ENCODE data around the gene TRAPPC3L.

The TRAPPC3L gene

GRCh38 chr6:116572162-116572561 lies 26.7 kb upstream of the TRAPPC3L start:
- TF ChIP-seq POLR2AphosphoS5 (IDR thresholded peaks at IDR 0.05; ENCODE audit: borderline replicate concordance, low read depth, low read length), result no peak
- no peak for TF ChIP-seq EZH2 (IDR thresholded peaks at IDR 0.05)
- TF ChIP-seq FOXP2 (optimal IDR thresholded peaks at IDR 0.05; ENCODE audit: control extremely low read depth, extremely low read length, insufficient read depth), result no peak
- H3K9ac ChIP-seq (ENCODE audit: insufficient read length), result peak overlapping the region; percentile 94
- peaks cover 31% of the 10 kb centered on the region for H3K36me3 ChIP-seq (ENCODE audit: insufficient read depth, low read length)
- no peak overlapping the region for H3K27ac ChIP-seq
- no peaks in the 10 kb centered on the region for H3K9me3 ChIP-seq (ENCODE audit: low read depth, low read length)
- peak overlapping the region; percentile 84 for H3K4me3 ChIP-seq
- DNase-seq (ENCODE audit: low read depth, low spot score), result no peak

DNA sequence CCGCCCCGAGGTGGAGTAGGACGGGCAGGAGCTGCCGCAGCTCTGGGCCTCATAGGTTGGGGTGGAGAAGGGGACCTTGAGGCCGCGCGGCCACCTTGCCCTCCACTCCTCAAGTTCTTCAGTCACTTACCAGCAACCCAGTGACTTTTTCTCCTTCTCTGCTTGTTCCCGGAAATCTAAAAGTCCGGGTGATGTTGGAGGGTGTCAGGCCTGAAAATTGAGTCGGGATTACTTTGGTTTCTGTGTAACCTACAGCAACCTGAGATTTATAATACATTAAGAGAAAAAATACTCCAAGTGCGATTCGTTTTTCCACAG lies 26.2 kb upstream of the TRAPPC3L start:
- peak overlapping the region; percentile 63 for H3K27ac ChIP-seq
- peak overlapping the region; percentile 84 for H3K4me3 ChIP-seq
- peaks cover 26% of the 10 kb centered on the region for H3K36me3 ChIP-seq (ENCODE audit: insufficient read depth, low read length)
- TF ChIP-seq POLR2AphosphoS5 (IDR thresholded peaks at IDR 0.05; ENCODE audit: borderline replicate concordance, low read depth, low read length) (no peak), FOXP2 (optimal IDR thresholded peaks at IDR 0.05; ENCODE audit: control extremely low read depth, extremely low read length, insufficient read depth) (no peak), EZH2 (IDR thresholded peaks at IDR 0.05) (no peak)
- no peak for DNase-seq (ENCODE audit: low read depth, low spot score)
- H3K9me3 ChIP-seq (ENCODE audit: low read depth, low read length), result no peaks in the 10 kb centered on the region
- peak overlapping the region; percentile 94 for H3K9ac ChIP-seq (ENCODE audit: insufficient read length)

- peak; percentile 38 for TF ChIP-seq FOXP2 (optimal IDR thresholded peaks at IDR 0.05; ENCODE audit: control extremely low read depth, extremely low read length, insufficient read depth)
- peak; percentile 98 for TF ChIP-seq POLR2AphosphoS5 (IDR thresholded peaks at IDR 0.05; ENCODE audit: borderline replicate concordance, low read depth, low read length)
- no peak for TF ChIP-seq EZH2 (IDR thresholded peaks at IDR 0.05)
- peak; percentile 92 for DNase-seq (ENCODE audit: low read depth, low spot score)
- Histone ChIP-seq H3K9ac (ENCODE audit: insufficient read length) (peak within 1 kb of the TSS; percentile 94), H3K27ac (peak within 1 kb of the TSS; percentile 63), H3K9me3 (ENCODE audit: low read depth, low read length) (no peaks in the 10 kb centered on the region), H3K4me3 (peak within 1 kb of the TSS; percentile 84), H3K36me3 (ENCODE audit: insufficient read depth, low read length) (peaks cover 21% of the 10 kb centered on the region)
Observed at GRCh38 chr6:116570856-116571682, 25.6 kb upstream of the TRAPPC3L start, which contains the start of gene RWDD1. Gene RWDD1, plus strand, starts transcription at chr6:116571504. Its CDS starts 79 bp downstream, at chr6:116571583.

DNA sequence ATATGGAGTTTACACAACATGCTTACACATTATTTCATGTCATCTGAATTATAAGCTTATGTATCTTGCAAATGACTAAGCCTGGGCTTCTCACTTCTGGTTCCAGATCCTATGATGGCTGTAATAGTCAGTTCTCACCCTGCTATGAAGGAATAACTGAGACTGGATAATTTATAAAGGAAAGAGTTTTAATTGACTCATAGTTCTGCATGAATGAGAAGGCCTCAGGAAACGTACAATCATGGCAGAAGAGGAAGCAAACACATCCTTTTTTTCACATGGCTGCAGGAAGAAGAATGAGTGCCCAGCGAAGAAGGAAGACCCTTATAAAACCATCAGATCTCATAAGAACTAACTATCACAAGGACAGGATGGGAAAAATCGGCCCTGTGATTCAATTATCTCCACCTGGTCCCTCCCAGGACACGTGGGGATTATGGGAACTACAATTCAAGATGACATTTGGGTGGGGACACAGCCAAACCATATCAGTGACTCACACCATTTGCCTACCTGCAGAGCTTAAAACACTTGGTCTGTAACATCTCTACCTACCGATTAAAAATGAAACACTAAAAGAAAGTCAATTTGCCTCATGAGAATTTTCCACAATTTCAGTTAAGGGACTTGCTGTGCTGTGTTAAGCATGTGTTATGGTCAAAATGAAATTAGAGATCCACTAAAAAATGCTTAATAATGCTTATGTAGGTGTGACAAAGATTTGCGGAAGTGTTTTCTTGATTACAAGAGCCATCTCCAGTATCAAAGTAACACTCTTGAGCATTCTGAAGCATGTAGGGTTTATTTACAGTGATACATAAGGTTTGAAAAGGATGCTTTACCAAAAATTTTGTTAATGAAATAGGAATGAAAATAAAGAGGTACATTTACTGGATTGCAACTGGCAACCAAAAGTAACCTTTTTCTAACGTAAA lies 23.6 kb upstream of the TRAPPC3L start:
- Histone ChIP-seq H3K9me3 (ENCODE audit: low read depth, low read length) (no peaks in the 10 kb centered on the region), H3K27ac (no peak overlapping the region), H3K36me3 (ENCODE audit: insufficient read depth, low read length) (peaks cover 4% of the 10 kb centered on the region), H3K9ac (ENCODE audit: insufficient read length) (peak overlapping the region; percentile 94), H3K4me3 (no peak overlapping the region)
- DNase-seq (ENCODE audit: low read depth, low spot score), result no peak
- TF ChIP-seq POLR2AphosphoS5 (IDR thresholded peaks at IDR 0.05; ENCODE audit: borderline replicate concordance, low read depth, low read length) (no peak), FOXP2 (optimal IDR thresholded peaks at IDR 0.05; ENCODE audit: control extremely low read depth, extremely low read length, insufficient read depth) (no peak), EZH2 (IDR thresholded peaks at IDR 0.05) (no peak)

DNA sequence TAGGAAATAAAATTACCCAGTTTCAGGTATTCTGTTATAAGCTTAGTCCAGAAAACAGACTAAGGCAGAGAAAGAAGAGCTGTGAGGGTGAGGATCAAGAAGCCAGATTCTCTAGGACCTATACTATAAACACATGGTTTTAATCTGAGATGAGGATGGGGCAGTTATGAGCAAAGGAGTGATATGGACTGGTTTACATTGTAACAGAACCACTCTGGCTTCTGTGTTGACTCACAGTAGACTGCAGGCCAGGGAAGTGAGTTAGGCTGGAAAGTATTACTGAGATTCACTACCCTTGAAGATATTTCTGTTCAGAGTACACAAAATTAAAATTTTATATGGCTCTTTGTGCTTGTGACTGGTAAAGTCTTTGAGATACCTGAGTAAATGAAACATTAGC lies 22.6 kb upstream of the TRAPPC3L start:
- Histone ChIP-seq H3K4me3 (no peak overlapping the region), H3K27ac (no peak overlapping the region), H3K9ac (ENCODE audit: insufficient read length) (no peak overlapping the region)

GRCh38 chr6:116564921-116565872 lies 19.7 kb upstream of the TRAPPC3L start:
- Histone ChIP-seq H3K27ac (no peak overlapping the region), H3K4me3 (no peak overlapping the region), H3K36me3 (ENCODE audit: insufficient read depth, low read length) (no peaks in the 10 kb centered on the region), H3K9ac (ENCODE audit: insufficient read length) (no peak overlapping the region), H3K9me3 (ENCODE audit: low read depth, low read length) (no peaks in the 10 kb centered on the region)
- TF ChIP-seq POLR2AphosphoS5 (IDR thresholded peaks at IDR 0.05; ENCODE audit: borderline replicate concordance, low read depth, low read length) (no peak), EZH2 (IDR thresholded peaks at IDR 0.05) (no peak), FOXP2 (optimal IDR thresholded peaks at IDR 0.05; ENCODE audit: control extremely low read depth, extremely low read length, insufficient read depth) (no peak)
- DNase-seq (ENCODE audit: low read depth, low spot score), result no peak

More for the DNA sequence above, 22.6 kb upstream of the TRAPPC3L start:
- DNase-seq (ENCODE audit: low read depth, low spot score), result no peak
- H3K9me3 ChIP-seq (ENCODE audit: low read depth, low read length), result no peaks in the 10 kb centered on the region
- no peak for TF ChIP-seq EZH2 (IDR thresholded peaks at IDR 0.05)
- no peaks in the 10 kb centered on the region for H3K36me3 ChIP-seq (ENCODE audit: insufficient read depth, low read length)

- no peak for TF ChIP-seq POLR2AphosphoS5 (IDR thresholded peaks at IDR 0.05; ENCODE audit: borderline replicate concordance, low read depth, low read length)
- TF ChIP-seq EZH2 (IDR thresholded peaks at IDR 0.05), result no peak
- TF ChIP-seq FOXP2 (optimal IDR thresholded peaks at IDR 0.05; ENCODE audit: control extremely low read depth, extremely low read length, insufficient read depth), result no peak
- H3K9ac ChIP-seq (ENCODE audit: insufficient read length), result no peak overlapping the region
- no peaks in the 10 kb centered on the region for H3K9me3 ChIP-seq (ENCODE audit: low read depth, low read length)
- no peaks in the 10 kb centered on the region for H3K36me3 ChIP-seq (ENCODE audit: insufficient read depth, low read length)
- no peak overlapping the region for H3K27ac ChIP-seq
- H3K4me3 ChIP-seq, result no peak overlapping the region
- no peak for DNase-seq (ENCODE audit: low read depth, low spot score)
Observed at GRCh38 chr6:116564311-116564710, 18.8 kb upstream of the TRAPPC3L start.

Measured in SK-N-MC (cell line).